ENCODE data around the gene FABP2.

DNA sequence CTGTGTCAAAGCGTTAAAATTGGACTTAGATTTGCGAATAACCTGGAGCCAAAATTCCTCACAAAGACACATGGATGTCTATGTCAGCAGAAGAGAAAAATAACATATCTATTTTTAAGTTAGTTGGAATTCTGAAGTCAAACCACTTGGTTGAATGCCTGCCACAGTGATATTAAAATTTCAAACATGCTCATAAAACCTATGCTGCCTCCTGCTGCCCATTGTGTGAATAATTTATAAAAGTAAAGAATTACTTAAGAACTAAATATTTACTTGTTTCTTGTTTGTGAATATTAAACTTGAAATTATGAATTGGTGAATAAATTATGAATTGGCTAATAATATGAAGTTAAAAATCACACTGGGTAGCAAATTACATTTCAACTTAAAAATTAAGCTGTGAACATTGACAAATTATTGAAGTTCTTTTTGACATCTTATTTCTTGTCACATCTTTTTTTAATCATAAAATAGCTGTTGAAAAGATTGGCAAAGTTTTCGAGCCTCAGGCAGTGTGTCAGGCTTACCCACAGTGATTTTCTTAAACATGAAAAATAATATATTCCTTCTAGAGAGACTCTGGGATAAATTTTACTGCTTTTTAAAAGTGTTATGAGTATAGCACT, 35.4 kb downstream of the FABP2 start:
- TF ChIP-seq POLR2AphosphoS5 (IDR thresholded peaks at IDR 0.05; ENCODE audit: borderline replicate concordance, low read depth, low read length) (no peak), EZH2 (IDR thresholded peaks at IDR 0.05) (no peak)
